HG02763 (cell line): ENCODE data around the gene RPH3AL.
"Not testable (repeated sequence)": the region's sequence is repeated elsewhere in the genome, so short reads cannot be mapped to it uniquely, and the experiment has no call there.

ENCODE experiments used
- ATAC-seq: cut with Tn5 transposase; IDR thresholded peaks from one replicate; pipeline ENCODE4 v1.9.1; 2021; ENCODE audit warnings: mild to moderate bottlenecking, moderate library complexity; ENCODE audit not compliant: unreplicated experiment

Gene RPH3AL

GRCh38 chr17:320809-321385 is 31.7 kb downstream of the RPH3AL start:
- ATAC-seq, result no peak

GRCh38 chr17:320139-320538 is 32.5 kb downstream of the RPH3AL start:
- ATAC-seq, result no peak

GRCh38 chr17:319266-319665 is 33.3 kb downstream of the RPH3AL start:
- ATAC-seq, result no peak

GRCh38 chr17:317070-317469 is 35.5 kb downstream of the RPH3AL start:
- ATAC-seq, result not testable (repeated sequence)

- not testable (repeated sequence) for ATAC-seq
Observed at GRCh38 chr17:315399-315798, 37.2 kb downstream of the RPH3AL start.

GRCh38 chr17:314614-314944 is 38.0 kb downstream of the RPH3AL start:
- not testable (repeated sequence) for ATAC-seq

- ATAC-seq, result no peak
Observed at GRCh38 chr17:313911-314613, 38.5 kb downstream of the RPH3AL start.

- no peak for ATAC-seq
Observed at GRCh38 chr17:313231-313630, 39.4 kb downstream of the RPH3AL start.

GRCh38 chr17:312476-313148 is 40.0 kb downstream of the RPH3AL start:
- no peak for ATAC-seq

- no peak for ATAC-seq
Observed at GRCh38 chr17:311119-311782, 41.4 kb downstream of the RPH3AL start.

GRCh38 chr17:310111-311010 is 42.2 kb downstream of the RPH3AL start:
- ATAC-seq, result no peak

- no peak for ATAC-seq
Observed at GRCh38 chr17:309361-309888, 43.2 kb downstream of the RPH3AL start.

GRCh38 chr17:307741-308507 is 44.7 kb downstream of the RPH3AL start:
- ATAC-seq, result no peak

GRCh38 chr17:307295-307691 is 45.3 kb downstream of the RPH3AL start:
- ATAC-seq, result no peak

GRCh38 chr17:306536-307294 is 45.9 kb downstream of the RPH3AL start:
- no peak for ATAC-seq

- ATAC-seq, result no peak
Observed at GRCh38 chr17:306116-306515, 46.5 kb downstream of the RPH3AL start.

- no peak for ATAC-seq
Observed at GRCh38 chr17:305090-305976, 47.3 kb downstream of the RPH3AL start.

- ATAC-seq, result no peak
Observed at GRCh38 chr17:304461-304860, 48.1 kb downstream of the RPH3AL start.
